Measurements from ENCODE around the gene XKR3.
"Not testable (repeated sequence)": the region's sequence is repeated elsewhere in the genome, so short reads cannot be mapped to it uniquely, and the experiment has no call there.

Gene XKR3

GRCh38 chr22:16803255-16803917 lies 21.8 kb downstream of the XKR3 start:
- no peak for DNase-seq

- no peak for DNase-seq
Measured at GRCh38 chr22:16801571-16801970, 23.6 kb downstream of the XKR3 start.

GRCh38 chr22:16801088-16801487 lies 24.1 kb downstream of the XKR3 start:
- no peak for DNase-seq

GRCh38 chr22:16800358-16800757 lies 24.9 kb downstream of the XKR3 start:
- DNase-seq: no peak

GRCh38 chr22:16795504-16795903 lies 29.7 kb downstream of the XKR3 start:
- DNase-seq: not testable (repeated sequence)

GRCh38 chr22:16793831-16794230 lies 31.4 kb downstream of the XKR3 start:
- DNase-seq: no peak

- DNase-seq: no peak
Measured at GRCh38 chr22:16789860-16790493, 35.2 kb downstream of the XKR3 start.

GRCh38 chr22:16783930-16784354 lies 41.3 kb downstream of the XKR3 start:
- peak; percentile 15 for DNase-seq

- DNase-seq: no peak
Measured at GRCh38 chr22:16783453-16783852, 41.8 kb downstream of the XKR3 start.

GRCh38 chr22:16781764-16782329 lies 43.4 kb downstream of the XKR3 start:
- no peak for DNase-seq

GRCh38 chr22:16781074-16781763 lies 44.0 kb downstream of the XKR3 start:
- DNase-seq: no peak

GRCh38 chr22:16777284-16777924 lies 47.8 kb downstream of the XKR3 start:
- no peak for DNase-seq

GRCh38 chr22:16776080-16776479 lies 49.1 kb downstream of the XKR3 start:
- DNase-seq: no peak

GRCh38 chr22:16774911-16775500 lies 50.2 kb downstream of the XKR3 start:
- peak; percentile 9 for DNase-seq

- not testable (repeated sequence) for DNase-seq
Measured at GRCh38 chr22:16771569-16771968, 53.6 kb downstream of the XKR3 start.

- not testable (repeated sequence) for DNase-seq
Measured at GRCh38 chr22:16767927-16768326, 57.3 kb downstream of the XKR3 start.

GRCh38 chr22:16762224-16762623 lies 63.0 kb downstream of the XKR3 start:
- not testable (repeated sequence) for DNase-seq

GRCh38 chr22:16760416-16760815 lies 64.8 kb downstream of the XKR3 start:
- DNase-seq: not testable (repeated sequence)

- DNase-seq: not testable (repeated sequence)
Measured at GRCh38 chr22:16749282-16749681, 75.9 kb downstream of the XKR3 start.

- not testable (repeated sequence) for DNase-seq
Measured at GRCh38 chr22:16748160-16748929, 76.9 kb downstream of the XKR3 start.

GRCh38 chr22:16747266-16748159 lies 77.7 kb downstream of the XKR3 start:
- DNase-seq: not testable (repeated sequence)
